Astrocyte of the cerebellum (primary cell): Measurements from ENCODE around the gene RSPRY1.

ENCODE experiments used
- DNase-seq: peaks from one replicate; pipeline ENCODE4 v3.0.0-alpha.2; 2011; ENCODE audit warnings: low read depth
- H3K4me3 ChIP-seq: 2 replicates; pipeline ENCODE4 v1.5.1; 2011; ENCODE audit warnings: mild to moderate bottlenecking, low read depth, low read length, moderate library complexity
- CTCF ChIP-seq: IDR thresholded peaks from 2 replicates; pipeline ENCODE4 v1.5.1; 2012; ENCODE audit warnings: low read length, low read depth, moderate library complexity, mild to moderate bottlenecking; ENCODE audit errors: missing control alignments
- in situ Hi-C: cut with HindIII; loops from 2 replicates; pipeline ENCODE4 v1.10.0; 2017; ENCODE audit warnings: low sequenced_read_pairs

Gene RSPRY1

GRCh38 chr16:57283959-57284208 is 97.8 kb downstream of the RSPRY1 start:
- in situ Hi-C loops, result no loop called here
- DNase-seq, result no peak
- no peak for TF ChIP-seq CTCF
- H3K4me3 ChIP-seq, result peak overlapping the region; percentile 40

- TF ChIP-seq CTCF, result no peak
- H3K4me3 ChIP-seq, result peak within 1 kb of the TSS; percentile 40
- in situ Hi-C loops, result no loop called here
- DNase-seq, result no peak
These were observed 98.3 kb downstream of the RSPRY1 start, which contains the start of gene PLLP for GRCh38 chr16:57284209-57284951. TSS of gene PLLP (minus strand) at chr16:57284672. CDS start at chr16:57284540, 132 bp downstream.

DNA sequence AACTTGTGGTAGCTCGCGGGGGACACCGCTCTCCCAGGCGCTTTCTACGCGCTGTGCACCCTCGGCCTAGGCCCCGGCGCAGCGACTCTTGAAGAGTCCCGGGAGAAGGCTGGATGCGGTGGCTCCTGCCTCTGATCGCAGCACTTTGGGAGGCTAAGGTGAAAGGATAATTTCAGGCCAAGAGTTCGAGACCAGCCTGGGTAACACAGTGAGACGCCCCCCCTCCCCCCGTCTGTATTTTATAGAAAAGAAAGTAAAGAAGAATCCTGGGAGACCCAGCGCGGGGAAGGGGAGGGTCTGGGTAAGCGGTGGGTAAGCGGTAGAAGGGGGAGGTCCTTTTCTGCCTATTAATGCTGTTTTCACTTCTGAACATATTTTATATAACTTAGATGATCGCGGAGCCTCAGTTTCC is 98.8 kb downstream of the RSPRY1 start:
- TF ChIP-seq CTCF, result no peak
- H3K4me3 ChIP-seq, result peak overlapping the region; percentile 40
- in situ Hi-C loops, result no loop called here
- DNase-seq, result no peak

DNA sequence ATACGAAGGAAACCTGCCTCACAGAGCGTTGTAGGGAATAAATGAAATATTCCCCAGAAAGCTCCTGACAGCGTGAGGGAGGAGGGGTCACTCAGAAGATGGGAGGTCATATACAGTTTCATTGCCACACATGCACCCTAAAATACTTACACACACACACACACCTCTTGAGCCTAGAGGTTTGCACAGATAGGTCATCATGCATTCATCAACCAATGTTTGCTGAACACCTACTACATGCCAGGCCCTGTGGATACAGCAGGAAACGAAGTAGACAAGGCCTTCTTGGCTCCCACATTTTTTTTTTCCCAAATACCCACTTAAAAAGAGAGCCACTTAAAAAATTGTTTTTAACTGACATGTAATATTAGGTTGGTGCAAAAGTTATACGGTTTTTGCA is 99.2 kb downstream of the RSPRY1 start:
- in situ Hi-C loops, result no loop called here
- DNase-seq, result no peak
- no peak for TF ChIP-seq CTCF
- no peak overlapping the region for H3K4me3 ChIP-seq

DNA sequence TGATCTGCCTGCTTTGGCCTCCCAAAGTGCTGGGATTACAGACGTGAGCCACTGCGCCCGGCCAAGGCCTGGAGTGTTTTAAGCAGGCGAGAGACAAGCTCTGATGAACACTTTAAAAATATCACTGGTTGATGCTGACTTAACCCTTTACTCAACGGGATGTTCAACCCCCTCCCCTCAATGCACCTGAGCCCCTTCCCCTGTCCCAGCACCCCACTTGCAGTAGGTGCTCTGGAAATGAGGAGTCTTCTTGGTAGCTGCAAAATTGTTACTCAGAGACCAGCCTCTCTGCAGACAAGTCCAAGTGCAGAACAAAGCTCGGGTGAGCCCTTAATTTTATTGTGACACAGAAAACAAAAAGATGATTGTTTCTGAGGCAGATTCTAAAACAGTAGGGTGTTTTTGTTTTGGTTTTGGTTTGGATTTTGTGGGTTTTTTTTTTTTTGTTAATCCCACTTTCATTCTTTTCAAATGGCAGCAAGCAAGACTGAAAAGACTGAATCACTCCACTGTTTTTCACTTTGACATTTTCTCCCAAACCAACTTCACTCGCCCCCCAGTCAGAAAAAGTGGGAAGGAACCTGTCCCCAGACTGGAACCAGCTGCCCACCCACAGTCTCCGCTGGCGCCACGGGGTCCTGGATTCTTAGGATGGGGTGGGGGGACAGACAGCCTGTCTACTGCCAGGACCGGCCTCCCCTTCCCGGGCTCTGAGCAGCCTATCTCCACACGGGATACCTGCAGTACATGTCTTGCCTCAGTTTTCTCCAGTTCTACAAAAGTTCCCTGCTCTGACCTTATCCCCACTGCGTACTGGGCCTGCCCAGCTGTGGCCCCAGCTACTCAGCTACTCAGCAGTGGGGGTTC is 103.5 kb downstream of the RSPRY1 start:
- TF ChIP-seq CTCF, result no peak
- no peak overlapping the region for H3K4me3 ChIP-seq
- no peak for DNase-seq
- in situ Hi-C loops, result loop anchor here (10.0 kb wide), 1 partner anchor 125 kb away; no protein-coding TSS in a partner anchor
